H9 (cell line): ENCODE results near the gene SMIM41. TPM values are rescaled to one million over a fixed set of nuclear protein-coding genes. Genes with fewer than 3 reads are reported as not detected.

ENCODE experiments used
- DNase-seq: peaks from one replicate; pipeline ENCODE4 v3.0.0-alpha.2; 2017
- H2AFZ ChIP-seq: one replicate; pipeline ENCODE4 v1.6.1; 2013; ENCODE audit warnings: mild to moderate bottlenecking, low read length, control low read depth, moderate library complexity
- H2AK5ac ChIP-seq: 2 replicates; pipeline ENCODE4 v1.6.1; 2013; ENCODE audit warnings: low read length, control low read depth, mixed read lengths; ENCODE audit not compliant: insufficient read length
- H2BK120ac ChIP-seq: one replicate; pipeline ENCODE4 v1.6.1; 2013; ENCODE audit warnings: low read depth, mild to moderate bottlenecking, low read length, control low read depth, inconsistent platforms; ENCODE audit not compliant: poor library complexity, severe bottlenecking
- H2BK12ac ChIP-seq: 2 replicates; pipeline ENCODE4 v1.6.1; 2013; ENCODE audit warnings: low read length, control low read depth, mixed read lengths, low read depth; ENCODE audit not compliant: insufficient read length
- H2BK15ac ChIP-seq: 2 replicates; pipeline ENCODE4 v1.6.1; 2013; ENCODE audit warnings: low read depth, low read length, control low read depth
- H2BK20ac ChIP-seq: one replicate; pipeline ENCODE4 v1.6.1; 2013; ENCODE audit warnings: low read depth, mild to moderate bottlenecking, low read length, control low read depth, inconsistent platforms; ENCODE audit not compliant: poor library complexity, severe bottlenecking
- H2BK5ac ChIP-seq: 2 replicates; pipeline ENCODE4 v1.6.1; 2013; ENCODE audit warnings: low read length, control low read depth, mixed read lengths; ENCODE audit not compliant: insufficient read length
- H3K14ac ChIP-seq: 2 replicates; pipeline ENCODE4 v1.6.1; 2013; ENCODE audit warnings: low read length, control low read depth; ENCODE audit not compliant: insufficient read depth
- H3K18ac ChIP-seq: 2 replicates; pipeline ENCODE4 v1.6.1; 2013; ENCODE audit warnings: low read depth, mild to moderate bottlenecking, mixed read lengths, low read length, control low read depth; ENCODE audit not compliant: insufficient read length
- H3K23ac ChIP-seq: 2 replicates; pipeline ENCODE4 v1.6.1; 2013; ENCODE audit warnings: low read length, control low read depth, mixed read lengths, low read depth; ENCODE audit not compliant: insufficient read length
- H3K23me2 ChIP-seq: 2 replicates; pipeline ENCODE4 v1.6.1; 2013; ENCODE audit warnings: low read depth, mild to moderate bottlenecking, mixed read lengths, low read length, control low read depth; ENCODE audit not compliant: insufficient read length, poor library complexity, severe bottlenecking
- H3K27ac ChIP-seq: 2 replicates; pipeline ENCODE4 v1.5.1; 2013; ENCODE audit warnings: low read length, control low read depth, mixed read lengths, low read depth; ENCODE audit not compliant: insufficient read length
- H3K27me3 ChIP-seq: 2 replicates; pipeline ENCODE4 v1.6.1; 2013; ENCODE audit warnings: low read length, control low read depth, inconsistent platforms; ENCODE audit not compliant: insufficient read depth
- H3K4ac ChIP-seq: 2 replicates; pipeline ENCODE4 v1.6.1; 2013; ENCODE audit warnings: low read depth, mild to moderate bottlenecking, control low read depth, inconsistent platforms, low read length, moderate library complexity
- H3K4me1 ChIP-seq: 2 replicates; pipeline ENCODE4 v1.6.1; 2013; ENCODE audit warnings: low read length, control low read depth, inconsistent platforms; ENCODE audit not compliant: insufficient read depth
- H3K4me2 ChIP-seq: 2 replicates; pipeline ENCODE4 v1.6.1; 2013; ENCODE audit warnings: low read length, control low read depth, mixed read lengths; ENCODE audit not compliant: insufficient read length, insufficient read depth
- H3K56ac ChIP-seq: 2 replicates; pipeline ENCODE4 v1.6.1; 2013; ENCODE audit warnings: low read depth, mild to moderate bottlenecking, mixed read lengths, low read length, control low read depth; ENCODE audit not compliant: insufficient read length
- H3K79me1 ChIP-seq: 2 replicates; pipeline ENCODE4 v1.6.1; 2013; ENCODE audit warnings: low read depth, mild to moderate bottlenecking, moderate library complexity, low read length, control low read depth, inconsistent platforms; ENCODE audit not compliant: insufficient read depth, poor library complexity, severe bottlenecking
- H3K79me2 ChIP-seq: 2 replicates; pipeline ENCODE4 v1.6.1; 2013; ENCODE audit warnings: low read length, control low read depth, inconsistent platforms; ENCODE audit not compliant: insufficient read depth
- H3K9ac ChIP-seq: 2 replicates; pipeline ENCODE4 v1.6.1; 2013; ENCODE audit warnings: low read length, control low read depth, mixed read lengths; ENCODE audit not compliant: insufficient read length; ENCODE audit errors: extremely low read depth
- H3K9me3 ChIP-seq: one replicate; pipeline ENCODE4 v1.6.1; 2013; ENCODE audit warnings: low read depth, low read length, inconsistent platforms; ENCODE audit not compliant: control insufficient read depth
- H3T11ph ChIP-seq: one replicate; pipeline ENCODE4 v1.6.1; 2013; ENCODE audit warnings: mild to moderate bottlenecking, low read length, control low read depth, inconsistent platforms
- H4K20me1 ChIP-seq: one replicate; pipeline ENCODE4 v1.6.1; 2013; ENCODE audit not compliant: control insufficient read depth, insufficient read length, insufficient read depth
- H4K5ac ChIP-seq: 2 replicates; pipeline ENCODE4 v1.6.1; 2013; ENCODE audit warnings: low read depth, mild to moderate bottlenecking, mixed read lengths, low read length, control low read depth; ENCODE audit not compliant: insufficient read length
- H4K8ac ChIP-seq: replicated peaks from 2 replicates; pipeline ENCODE4 v1.6.1; 2013; ENCODE audit warnings: low read length, control low read depth, mixed read lengths, low read depth; ENCODE audit not compliant: insufficient read length
- H4K91ac ChIP-seq: 2 replicates; pipeline ENCODE4 v1.6.1; 2013; ENCODE audit warnings: low read depth, mild to moderate bottlenecking, moderate library complexity, mixed read lengths, low read length, control low read depth; ENCODE audit not compliant: insufficient read length
- H3K27ac Mint-ChIP-seq, 3 experiments: 2 replicates in 2 of 3; 3 replicates in 1 of 3; pipeline ENCODE4 v1.8.0; 2020 to 2021; ENCODE audit warnings: mixed read lengths in 3 of 3, mild to moderate bottlenecking in 1 of 3, moderate library complexity in 1 of 3
- H3K27me3 Mint-ChIP-seq: 2 replicates; pipeline ENCODE4 v1.8.0; 2021; ENCODE audit warnings: low read depth, mild to moderate bottlenecking, moderate library complexity, mixed read lengths
- H3K36me3 Mint-ChIP-seq, 3 experiments: 2 replicates in 2 of 3; 3 replicates in 1 of 3; pipeline ENCODE4 v1.8.0; 2020 to 2021; ENCODE audit warnings: low read depth in 3 of 3, mixed read lengths in 3 of 3; ENCODE audit not compliant: insufficient read depth in 1 of 3
- H3K4me1 Mint-ChIP-seq, 2 experiments: 2 replicates each; pipeline ENCODE4 v1.8.0; 2020; ENCODE audit warnings: mixed read lengths in 2 of 2
- H3K4me3 Mint-ChIP-seq, 2 experiments: 2 replicates in 1 of 2; 3 replicates in 1 of 2; pipeline ENCODE4 v1.8.0; 2020 to 2021; ENCODE audit warnings: mild to moderate bottlenecking in 2 of 2, mixed read lengths in 2 of 2, moderate library complexity in 1 of 2
- H3K9me3 Mint-ChIP-seq, 2 experiments: 2 replicates in 1 of 2; 3 replicates in 1 of 2; pipeline ENCODE4 v1.8.0; 2020; ENCODE audit warnings: mild to moderate bottlenecking in 2 of 2, mixed read lengths in 2 of 2, moderate library complexity in 1 of 2
- WGBS: extraction: QIAGEN DNeasy Blood & Tissue Kit; methylation state at CpG from one replicate; pipeline ENCODE4 v1.1.7; 2013; ENCODE audit warnings: missing lambda C conversion rate, low lambda C conversion rate, mixed read lengths; ENCODE audit not compliant: insufficient read length; ENCODE audit errors: extremely low coverage; 5-methylcytosine and 5-hydroxymethylcytosine counted together
- total RNA-seq: library from RNA; stranded (reverse); gene quantifications from 2 replicates; pipeline ENCODE4 v1.2.1, GENCODE V29; 2021
- TF ChIP-seq, protein P1 (sequence below): fragments of 200-600 bp; sonication (generic); conservative IDR thresholded peaks from 3 replicates; pipeline ENCODE4 v1.8.0; 2021; ENCODE audit warnings: antibody characterized with exemption, mild to moderate bottlenecking

SMIM41 gene
- total RNA-seq, 1 experiment from 2014 or later = not detected

DNA sequence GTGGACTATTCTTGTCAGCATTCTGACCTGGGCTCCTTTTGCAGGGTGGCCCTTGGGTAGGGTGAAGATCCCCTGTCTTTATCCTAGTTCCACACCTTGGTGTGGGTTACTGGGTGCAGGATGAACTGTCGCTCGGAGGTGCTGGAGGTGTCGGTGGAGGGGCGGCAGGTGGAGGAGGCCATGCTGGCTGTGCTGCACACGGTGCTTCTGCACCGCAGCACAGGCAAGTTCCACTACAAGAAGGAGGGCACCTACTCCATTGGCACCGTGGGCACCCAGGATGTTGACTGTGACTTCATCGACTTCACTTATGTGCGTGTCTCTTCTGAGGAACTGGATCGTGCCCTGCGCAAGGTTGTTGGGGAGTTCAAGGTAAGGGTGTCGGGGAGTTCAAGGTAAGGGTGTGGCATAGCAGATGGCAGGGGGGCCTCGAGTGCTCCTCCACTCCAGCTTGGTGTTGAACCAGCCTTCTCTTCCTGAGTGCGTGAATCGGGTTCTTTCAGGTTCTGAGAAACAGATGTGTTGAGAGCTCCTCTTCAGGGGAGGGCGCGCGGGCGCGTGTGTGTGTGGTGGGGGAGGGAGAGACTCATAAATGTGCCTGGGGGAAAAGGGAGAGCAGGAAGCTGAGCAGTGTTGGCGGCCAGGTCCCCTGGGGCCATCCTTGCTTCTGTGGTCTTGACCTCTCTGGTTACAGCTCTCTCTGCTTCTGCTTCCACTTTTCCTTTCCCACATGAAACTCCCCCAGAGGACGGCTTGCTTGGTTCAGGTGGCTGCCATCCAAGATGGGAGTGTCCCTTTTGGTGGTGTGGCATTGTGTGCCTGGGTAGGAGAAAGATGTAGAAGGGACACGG lies 5.7 kb upstream of the SMIM41 start:
- no peak overlapping the region for H2AFZ ChIP-seq
- H3K23ac ChIP-seq = no peak overlapping the region
- no peak overlapping the region for H2BK15ac ChIP-seq
- H3T11ph ChIP-seq = no peak overlapping the region
- no peak overlapping the region for H2BK120ac ChIP-seq
- H3K14ac ChIP-seq = no peak overlapping the region
- no peak for DNase-seq
- peaks cover 2% of the 10 kb centered on the region for H4K20me1 ChIP-seq
- no peak overlapping the region for H4K91ac ChIP-seq
- no peak overlapping the region for H3K18ac ChIP-seq
- no peak overlapping the region for H3K9ac ChIP-seq
- H3K79me2 ChIP-seq = peaks cover 11% of the 10 kb centered on the region; the same call in 1 of the 2 replicates
- no peaks in the 10 kb centered on the region for H3K79me1 ChIP-seq
- no peak overlapping the region for H2BK12ac ChIP-seq
- no peaks in the 10 kb centered on the region for H3K27me3 ChIP-seq
- no peak overlapping the region for H3K27ac ChIP-seq
- Mint-ChIP-seq H3K4me1 (peaks cover 15% of the 10 kb centered on the region in 2 experiments), H3K36me3 (peaks cover 41 to 65% (median 58%) of the 10 kb centered on the region in 3 experiments; a peak in 6 of 7 replicates), H3K9me3 (no peaks in the 10 kb centered on the region), H3K4me3 (no peak overlapping the region), H3K27me3 (peaks cover 3% of the 10 kb centered on the region; the same call in 1 of the 2 replicates), H3K27ac (no peak overlapping the region)
- no peak overlapping the region for H4K8ac ChIP-seq
- H2BK20ac ChIP-seq = no peak overlapping the region
- no peak overlapping the region for H3K4me2 ChIP-seq
- no peaks in the 10 kb centered on the region for H3K4me1 ChIP-seq
- WGBS = no CpG with 5 or more reads among the region's 23 CpGs
- H3K23me2 ChIP-seq = peaks cover 7% of the 10 kb centered on the region
- H3K56ac ChIP-seq = no peak overlapping the region
- H3K9me3 ChIP-seq = no peaks in the 10 kb centered on the region
- no peak overlapping the region for H2AK5ac ChIP-seq
- TF ChIP-seq, protein P1, sequence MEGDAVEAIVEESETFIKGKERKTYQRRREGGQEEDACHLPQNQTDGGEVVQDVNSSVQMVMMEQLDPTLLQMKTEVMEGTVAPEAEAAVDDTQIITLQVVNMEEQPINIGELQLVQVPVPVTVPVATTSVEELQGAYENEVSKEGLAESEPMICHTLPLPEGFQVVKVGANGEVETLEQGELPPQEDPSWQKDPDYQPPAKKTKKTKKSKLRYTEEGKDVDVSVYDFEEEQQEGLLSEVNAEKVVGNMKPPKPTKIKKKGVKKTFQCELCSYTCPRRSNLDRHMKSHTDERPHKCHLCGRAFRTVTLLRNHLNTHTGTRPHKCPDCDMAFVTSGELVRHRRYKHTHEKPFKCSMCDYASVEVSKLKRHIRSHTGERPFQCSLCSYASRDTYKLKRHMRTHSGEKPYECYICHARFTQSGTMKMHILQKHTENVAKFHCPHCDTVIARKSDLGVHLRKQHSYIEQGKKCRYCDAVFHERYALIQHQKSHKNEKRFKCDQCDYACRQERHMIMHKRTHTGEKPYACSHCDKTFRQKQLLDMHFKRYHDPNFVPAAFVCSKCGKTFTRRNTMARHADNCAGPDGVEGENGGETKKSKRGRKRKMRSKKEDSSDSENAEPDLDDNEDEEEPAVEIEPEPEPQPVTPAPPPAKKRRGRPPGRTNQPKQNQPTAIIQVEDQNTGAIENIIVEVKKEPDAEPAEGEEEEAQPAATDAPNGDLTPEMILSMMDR = no peak
- H3K4ac ChIP-seq = no peak overlapping the region
- no peak overlapping the region for H4K5ac ChIP-seq
- H2BK5ac ChIP-seq = no peak overlapping the region
